Memory B cell (primary cell): ENCODE results near the gene B3GNT7.

Experiments
- ATAC-seq: fragments of 150-1000 bp; cut with Tn5 transposase; 2 replicates; pipeline ENCODE4 v1.10.0; 2021; ENCODE audit warnings: low read depth, mild to moderate bottlenecking, moderate library complexity
- DNase-seq, 2 donors: peaks; one replicate each; pipeline ENCODE4 v3.0.0; 2022; ENCODE audit warnings: low spot score in 2 of 2
- H3K27ac Mint-ChIP-seq: one replicate; pipeline ENCODE4 v1.8.0; 2022; ENCODE audit warnings: mild to moderate bottlenecking, moderate library complexity, mixed read lengths
- H3K27me3 Mint-ChIP-seq: one replicate; pipeline ENCODE4 v1.8.0; 2022; ENCODE audit warnings: mixed read lengths
- H3K36me3 Mint-ChIP-seq: one replicate; pipeline ENCODE4 v1.8.0; 2022; ENCODE audit warnings: mild to moderate bottlenecking, mixed read lengths
- H3K4me1 Mint-ChIP-seq: one replicate; pipeline ENCODE4 v1.8.0; 2022; ENCODE audit warnings: mixed read lengths
- H3K4me3 Mint-ChIP-seq: one replicate; pipeline ENCODE4 v1.8.0; 2022; ENCODE audit warnings: mild to moderate bottlenecking, moderate library complexity, mixed read lengths
- H3K9me3 Mint-ChIP-seq: one replicate; pipeline ENCODE4 v1.8.0; 2022; ENCODE audit warnings: mixed read lengths

B3GNT7 gene

GRCh38 chr2:231411831-231412617 is 16.5 kb downstream of the B3GNT7 start:
- peaks cover 7% of the 10 kb centered on the region for H3K27me3 Mint-ChIP-seq
- peak overlapping the region; percentile 66 for H3K4me3 Mint-ChIP-seq
- H3K36me3 Mint-ChIP-seq: peaks cover 2% of the 10 kb centered on the region
- H3K27ac Mint-ChIP-seq: no peak overlapping the region
- peak; percentile 82 to 84 for DNase-seq
- ATAC-seq: peak; percentile 98
- peaks cover 2% of the 10 kb centered on the region for H3K9me3 Mint-ChIP-seq
- no peaks in the 10 kb centered on the region for H3K4me1 Mint-ChIP-seq

- Mint-ChIP-seq H3K36me3 (peaks cover 2% of the 10 kb centered on the region), H3K4me1 (no peaks in the 10 kb centered on the region), H3K9me3 (peaks cover 2% of the 10 kb centered on the region), H3K27me3 (peaks cover 7% of the 10 kb centered on the region), H3K27ac (no peak overlapping the region), H3K4me3 (peak overlapping the region; percentile 66)
- DNase-seq (no peak), ATAC-seq (no peak)
These were observed 17.1 kb downstream of the B3GNT7 start for GRCh38 chr2:231412618-231412963.

DNA sequence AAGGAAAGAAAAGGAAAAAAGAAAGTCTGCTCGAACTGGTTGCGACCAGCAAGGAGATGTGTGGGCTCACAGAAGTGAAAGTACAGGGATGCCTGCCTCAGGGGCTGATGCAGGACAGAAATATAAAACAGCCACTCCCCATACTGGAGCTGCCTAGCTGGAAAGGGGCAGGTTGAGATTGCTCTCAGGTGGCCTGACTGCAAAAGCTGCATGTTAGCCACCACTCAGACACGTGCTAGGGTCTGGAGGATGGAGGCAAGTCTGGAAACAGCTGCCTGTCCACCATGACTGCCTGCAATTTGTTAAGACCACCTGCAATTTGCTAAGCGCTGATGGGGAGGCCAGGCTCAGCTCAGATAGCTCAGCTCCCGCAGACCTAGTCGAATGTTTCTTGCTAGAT is 17.9 kb downstream of the B3GNT7 start:
- no peak for ATAC-seq
- no peak for DNase-seq
- no peak overlapping the region for H3K27ac Mint-ChIP-seq
- peaks cover 2% of the 10 kb centered on the region for H3K9me3 Mint-ChIP-seq
- peaks cover 2% of the 10 kb centered on the region for H3K36me3 Mint-ChIP-seq
- peaks cover 7% of the 10 kb centered on the region for H3K27me3 Mint-ChIP-seq
- H3K4me3 Mint-ChIP-seq: no peak overlapping the region
- H3K4me1 Mint-ChIP-seq: no peaks in the 10 kb centered on the region

DNA sequence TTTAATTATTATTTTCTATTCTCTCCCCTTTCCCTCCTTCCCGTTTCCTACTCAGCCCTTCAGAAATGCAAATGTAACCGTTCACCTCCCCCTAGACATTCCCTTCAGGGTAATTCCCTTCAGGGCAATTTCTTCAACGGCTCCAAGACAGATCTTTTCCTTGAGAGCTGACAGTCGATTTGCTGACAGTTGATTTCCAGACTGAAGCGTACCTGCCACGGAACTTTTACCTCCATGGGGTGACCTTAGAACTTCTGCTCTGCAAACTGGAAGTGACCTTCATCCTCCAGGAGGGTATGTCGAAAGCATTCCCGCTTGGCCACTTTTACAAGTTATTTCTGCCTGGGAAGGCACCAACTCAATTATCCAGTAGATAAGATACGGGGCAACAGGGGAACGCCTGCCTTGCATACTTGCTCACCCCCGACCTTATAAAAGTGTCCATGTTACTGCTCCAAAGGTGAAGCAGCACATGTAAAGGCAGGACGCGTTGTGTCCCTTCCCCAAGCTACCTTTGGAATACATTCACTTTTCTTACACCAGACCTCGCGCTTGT is 18.5 kb downstream of the B3GNT7 start:
- peaks cover 2% of the 10 kb centered on the region for H3K36me3 Mint-ChIP-seq
- no peak overlapping the region for H3K27ac Mint-ChIP-seq
- DNase-seq: no peak
- ATAC-seq: no peak
- no peak overlapping the region for H3K4me3 Mint-ChIP-seq
- peaks cover 8% of the 10 kb centered on the region for H3K27me3 Mint-ChIP-seq
- peaks cover 2% of the 10 kb centered on the region for H3K9me3 Mint-ChIP-seq
- H3K4me1 Mint-ChIP-seq: no peaks in the 10 kb centered on the region

- Mint-ChIP-seq H3K4me1 (no peaks in the 10 kb centered on the region), H3K36me3 (peaks cover 2% of the 10 kb centered on the region), H3K4me3 (no peak overlapping the region), H3K27ac (no peak overlapping the region), H3K27me3 (peaks cover 11% of the 10 kb centered on the region), H3K9me3 (peaks cover 2% of the 10 kb centered on the region)
- ATAC-seq: no peak
- DNase-seq: no peak
These were observed 19.5 kb downstream of the B3GNT7 start for GRCh38 chr2:231415029-231415428.

DNA sequence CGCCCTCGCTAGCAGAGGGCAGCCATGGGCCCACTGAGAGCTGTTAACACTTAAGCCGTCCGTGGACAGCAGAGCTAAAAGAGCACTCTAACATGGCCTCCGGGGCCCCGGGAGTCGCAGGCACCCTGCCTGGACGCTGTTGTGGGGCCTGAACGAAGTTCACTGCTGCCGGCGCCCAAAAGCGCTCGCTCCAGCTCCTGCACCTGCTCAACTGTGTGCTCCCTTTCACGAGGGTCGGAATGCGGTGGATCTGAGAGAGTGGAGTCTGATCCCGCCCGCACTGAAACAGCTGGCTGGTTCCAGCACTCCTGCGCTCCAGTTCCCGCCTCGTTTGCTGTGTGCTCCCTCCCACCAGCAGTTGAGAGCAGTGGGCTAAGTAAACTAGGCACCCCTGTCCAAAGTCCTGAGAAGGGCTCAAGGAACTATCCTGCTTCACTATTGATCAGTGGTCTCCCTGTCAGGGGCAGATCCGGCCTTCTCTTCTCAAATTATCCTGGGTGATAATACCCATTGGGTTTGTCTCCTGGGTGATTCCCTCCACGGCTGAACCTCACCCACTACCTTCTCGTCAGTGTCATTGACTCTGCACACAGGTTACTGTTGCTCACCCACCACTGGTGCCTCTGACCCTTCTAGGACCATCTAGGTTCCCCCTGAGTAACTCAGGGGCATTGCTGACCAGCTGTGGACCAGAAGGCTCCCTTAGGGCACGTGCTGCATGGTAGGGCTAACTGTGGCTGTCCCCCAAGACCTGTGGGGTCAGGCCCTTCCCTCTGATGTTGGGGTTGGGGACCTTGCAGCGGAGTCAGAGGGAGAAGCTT is 23.5 kb downstream of the B3GNT7 start:
- Mint-ChIP-seq H3K27me3 (peaks cover 8% of the 10 kb centered on the region), H3K9me3 (no peaks in the 10 kb centered on the region), H3K36me3 (no peaks in the 10 kb centered on the region), H3K4me1 (no peaks in the 10 kb centered on the region), H3K4me3 (no peak overlapping the region), H3K27ac (no peak overlapping the region)
- no peak for DNase-seq
- no peak for ATAC-seq

DNA sequence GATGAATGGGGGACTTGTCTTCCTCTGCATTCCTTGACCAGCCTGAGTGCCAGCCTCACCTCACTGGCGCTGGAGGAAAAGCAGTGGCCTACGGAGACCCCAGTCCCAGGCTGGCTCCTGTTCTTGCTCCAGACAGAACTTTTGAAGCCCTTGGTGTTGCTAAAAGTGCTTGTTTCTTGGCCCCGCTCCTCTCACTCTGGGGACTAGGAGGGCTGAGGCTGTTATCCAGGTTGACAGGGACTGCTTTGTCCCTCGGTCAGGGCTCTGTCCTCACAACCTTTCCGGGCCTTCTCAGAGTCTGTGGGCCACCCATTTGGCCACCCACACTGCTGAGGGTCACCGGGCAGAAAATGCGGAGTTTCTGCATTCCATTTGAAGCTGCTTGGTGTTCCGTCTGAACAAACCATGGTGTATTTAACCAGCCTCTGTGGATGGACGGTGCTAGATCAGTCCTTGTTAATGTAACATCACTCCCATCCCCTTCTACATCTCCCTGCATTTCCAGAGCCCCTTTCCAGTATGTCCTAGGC is 25.6 kb downstream of the B3GNT7 start:
- no peak overlapping the region for H3K4me3 Mint-ChIP-seq
- no peaks in the 10 kb centered on the region for H3K9me3 Mint-ChIP-seq
- ATAC-seq: no peak
- peaks cover 5% of the 10 kb centered on the region for H3K27me3 Mint-ChIP-seq
- no peaks in the 10 kb centered on the region for H3K36me3 Mint-ChIP-seq
- no peaks in the 10 kb centered on the region for H3K4me1 Mint-ChIP-seq
- DNase-seq: no peak
- H3K27ac Mint-ChIP-seq: no peak overlapping the region

- Mint-ChIP-seq H3K36me3 (no peaks in the 10 kb centered on the region), H3K4me1 (no peaks in the 10 kb centered on the region), H3K4me3 (no peak overlapping the region), H3K9me3 (no peaks in the 10 kb centered on the region), H3K27me3 (peaks cover 5% of the 10 kb centered on the region), H3K27ac (no peak overlapping the region)
- DNase-seq (no peak), ATAC-seq (no peak)
These were observed 26.5 kb downstream of the B3GNT7 start for GRCh38 chr2:231422056-231422455.

DNA sequence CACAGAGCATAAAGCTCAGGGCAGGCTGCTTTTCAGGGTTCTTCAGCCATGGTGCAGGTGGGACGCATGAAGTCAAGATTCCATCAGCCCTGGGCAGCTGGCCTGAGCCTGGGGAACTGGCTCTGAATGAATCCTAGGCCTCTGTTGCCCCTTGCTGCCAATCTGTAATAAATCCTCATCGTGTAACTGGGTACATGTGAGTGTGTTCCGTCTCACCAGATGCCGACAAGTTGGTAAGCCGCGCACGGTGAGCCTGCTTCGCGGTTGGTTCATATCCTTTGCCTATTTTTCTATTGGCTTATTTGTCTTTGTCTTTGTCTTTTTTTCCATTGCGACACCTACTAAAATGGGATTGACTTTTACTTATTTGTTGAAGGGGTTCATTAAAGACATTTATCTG is 27.7 kb downstream of the B3GNT7 start:
- H3K36me3 Mint-ChIP-seq: no peaks in the 10 kb centered on the region
- DNase-seq: no peak
- no peaks in the 10 kb centered on the region for H3K4me1 Mint-ChIP-seq
- no peak for ATAC-seq
- H3K9me3 Mint-ChIP-seq: no peaks in the 10 kb centered on the region
- no peak overlapping the region for H3K4me3 Mint-ChIP-seq
- no peak overlapping the region for H3K27ac Mint-ChIP-seq
- peaks cover 5% of the 10 kb centered on the region for H3K27me3 Mint-ChIP-seq

DNA sequence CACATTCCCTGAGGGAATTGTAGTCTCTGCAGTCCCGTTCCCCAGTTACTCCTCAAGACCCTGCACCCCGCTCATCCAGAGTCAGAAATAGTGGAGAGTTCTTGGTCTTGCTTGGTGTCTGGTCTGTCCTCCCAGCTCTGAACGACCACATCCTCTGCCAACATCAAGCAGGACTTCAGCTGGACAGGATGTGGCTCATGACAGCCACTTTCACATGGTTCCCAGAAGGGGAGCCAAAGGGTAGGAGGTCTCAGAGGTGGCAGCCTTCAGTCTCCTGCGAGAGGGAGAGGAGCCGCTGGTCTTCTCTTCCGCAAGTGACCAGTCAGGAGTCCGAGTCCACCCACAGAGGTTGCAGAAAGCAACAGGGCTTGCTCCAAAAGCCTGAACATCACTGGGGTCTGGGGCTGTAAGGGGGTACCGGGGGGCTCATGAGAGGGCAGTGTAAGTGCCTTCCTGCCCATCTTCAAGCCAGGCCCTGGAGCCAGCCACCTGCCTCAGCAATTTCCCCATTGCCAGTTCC is 29.8 kb downstream of the B3GNT7 start:
- ATAC-seq (no peak), DNase-seq (no peak)
- Mint-ChIP-seq H3K36me3 (no peaks in the 10 kb centered on the region), H3K27me3 (no peaks in the 10 kb centered on the region), H3K27ac (no peak overlapping the region), H3K9me3 (peaks cover under 1% of the 10 kb centered on the region), H3K4me1 (peaks cover 4% of the 10 kb centered on the region), H3K4me3 (no peak overlapping the region)

GRCh38 chr2:231425811-231426703 is 30.5 kb downstream of the B3GNT7 start:
- Mint-ChIP-seq H3K4me1 (peaks cover 4% of the 10 kb centered on the region), H3K4me3 (no peak overlapping the region), H3K36me3 (peaks cover 3% of the 10 kb centered on the region), H3K9me3 (peaks cover 6% of the 10 kb centered on the region), H3K27ac (no peak overlapping the region), H3K27me3 (peaks cover 2% of the 10 kb centered on the region)
- no peak for ATAC-seq
- no peak for DNase-seq

- Mint-ChIP-seq H3K4me1 (peaks cover 4% of the 10 kb centered on the region), H3K9me3 (peaks cover 14% of the 10 kb centered on the region), H3K36me3 (peaks cover 10% of the 10 kb centered on the region), H3K4me3 (no peak overlapping the region), H3K27me3 (peaks cover 6% of the 10 kb centered on the region), H3K27ac (no peak overlapping the region)
- DNase-seq (no peak), ATAC-seq (no peak)
These were observed 31.6 kb downstream of the B3GNT7 start for GRCh38 chr2:231427116-231427515.

- Mint-ChIP-seq H3K27me3 (peaks cover 6% of the 10 kb centered on the region), H3K36me3 (peaks cover 10% of the 10 kb centered on the region), H3K4me3 (no peak overlapping the region), H3K4me1 (peaks cover 4% of the 10 kb centered on the region), H3K27ac (no peak overlapping the region), H3K9me3 (peaks cover 15% of the 10 kb centered on the region)
- DNase-seq: no peak
- no peak for ATAC-seq
These were observed 33.6 kb downstream of the B3GNT7 start for GRCh38 chr2:231429152-231429551.
